ACC112 (cell line): ENCODE measurements around the gene PIGV.
A peak's percentile ranks its signal among the peaks of the same experiment; 100 is the strongest.

Source experiments
- H2AFZ ChIP-seq: fragments of 200-600 bp; sonication (generic); one replicate; pipeline ENCODE4 v1.6.0; 2017; ENCODE audit warnings: antibody characterized with exemption, low read length; ENCODE audit not compliant: unreplicated experiment
- H3K27ac ChIP-seq: fragments of 200-600 bp; sonication (generic); 2 replicates; pipeline ENCODE4 v1.5.1; 2014; ENCODE audit warnings: low read depth, mild to moderate bottlenecking, antibody characterized with exemption, low read length, moderate library complexity
- H3K27me3 ChIP-seq: fragments of 200-600 bp; sonication (generic); 2 replicates; pipeline ENCODE4 v1.6.1; 2014; ENCODE audit warnings: mild to moderate bottlenecking, antibody characterized with exemption, low read length, moderate library complexity, mixed read lengths; ENCODE audit not compliant: insufficient read depth
- H3K36me3 ChIP-seq: fragments of 200-600 bp; sonication (generic); 2 replicates; pipeline ENCODE4 v1.6.1; 2016; ENCODE audit warnings: mild to moderate bottlenecking, antibody characterized with exemption, low read length, moderate library complexity, mixed read lengths; ENCODE audit not compliant: insufficient read depth
- H3K4me1 ChIP-seq: fragments of 200-600 bp; sonication (generic); one replicate; pipeline ENCODE4 v1.6.1; 2016; ENCODE audit warnings: low read length, mixed read lengths; ENCODE audit not compliant: insufficient read depth, unreplicated experiment, control insufficient read depth
- H3K4me3 ChIP-seq: fragments of 200-600 bp; sonication (generic); 2 replicates; pipeline ENCODE4 v1.5.1; 2014; ENCODE audit warnings: mild to moderate bottlenecking, low read depth, low read length
- H3K79me2 ChIP-seq: fragments of 200-600 bp; sonication (generic); one replicate; pipeline ENCODE4 v1.6.0; 2016; ENCODE audit warnings: low read length; ENCODE audit not compliant: control insufficient read depth, unreplicated experiment, insufficient read depth

Gene PIGV

GRCh38 chr1:26787706-26788514 lies at the start of gene PIGV:
Gene PIGV, plus strand, starts transcription at chr1:26787950. Its CDS starts 2,866 bp downstream, at chr1:26790816.
- no peaks in the 10 kb centered on the region for H3K27me3 ChIP-seq
- peak within 1 kb of the TSS; percentile 85 for H2AFZ ChIP-seq
- H3K4me3 ChIP-seq, result peak within 1 kb of the TSS; percentile 83
- H3K4me1 ChIP-seq, result peaks cover 46% of the 10 kb centered on the region
- peak within 1 kb of the TSS; percentile 98 for H3K27ac ChIP-seq
- H3K79me2 ChIP-seq, result no peaks in the 10 kb centered on the region
- H3K36me3 ChIP-seq, result no peaks in the 10 kb centered on the region

GRCh38 chr1:26739329-26739914 lies 48.3 kb upstream of the PIGV start:
- no peaks in the 10 kb centered on the region for H3K27me3 ChIP-seq
- peaks cover 30% of the 10 kb centered on the region for H3K36me3 ChIP-seq
- no peak overlapping the region for H3K4me3 ChIP-seq
- no peak overlapping the region for H3K27ac ChIP-seq
- no peak overlapping the region for H2AFZ ChIP-seq
- peaks cover 16% of the 10 kb centered on the region for H3K4me1 ChIP-seq
- peaks cover 20% of the 10 kb centered on the region for H3K79me2 ChIP-seq

- no peaks in the 10 kb centered on the region for H3K27me3 ChIP-seq
- no peak overlapping the region for H2AFZ ChIP-seq
- H3K36me3 ChIP-seq, result peaks cover 27% of the 10 kb centered on the region
- H3K27ac ChIP-seq, result no peak overlapping the region
- peaks cover 20% of the 10 kb centered on the region for H3K4me1 ChIP-seq
- peaks cover 22% of the 10 kb centered on the region for H3K79me2 ChIP-seq
- no peak overlapping the region for H3K4me3 ChIP-seq
Measured at GRCh38 chr1:26740023-26740634, 47.6 kb upstream of the PIGV start.

- H3K79me2 ChIP-seq, result peaks cover 24% of the 10 kb centered on the region
- no peak overlapping the region for H3K4me3 ChIP-seq
- no peak overlapping the region for H3K27ac ChIP-seq
- peaks cover 27% of the 10 kb centered on the region for H3K4me1 ChIP-seq
- peaks cover 20% of the 10 kb centered on the region for H3K36me3 ChIP-seq
- H3K27me3 ChIP-seq, result no peaks in the 10 kb centered on the region
- H2AFZ ChIP-seq, result no peak overlapping the region
Measured at GRCh38 chr1:26740952-26741351, 46.8 kb upstream of the PIGV start.

GRCh38 chr1:26743426-26744059 lies 44.2 kb upstream of the PIGV start:
- H3K4me1 ChIP-seq, result peaks cover 27% of the 10 kb centered on the region
- H3K79me2 ChIP-seq, result peaks cover 38% of the 10 kb centered on the region
- no peak overlapping the region for H2AFZ ChIP-seq
- H3K4me3 ChIP-seq, result no peak overlapping the region
- H3K36me3 ChIP-seq, result peaks cover 23% of the 10 kb centered on the region
- H3K27ac ChIP-seq, result peak overlapping the region; percentile 89
- H3K27me3 ChIP-seq, result no peaks in the 10 kb centered on the region

GRCh38 chr1:26744075-26744959 lies 43.4 kb upstream of the PIGV start:
- no peaks in the 10 kb centered on the region for H3K27me3 ChIP-seq
- H3K79me2 ChIP-seq, result peaks cover 40% of the 10 kb centered on the region
- H3K36me3 ChIP-seq, result peaks cover 23% of the 10 kb centered on the region
- H3K4me3 ChIP-seq, result peak overlapping the region; percentile 56
- peaks cover 27% of the 10 kb centered on the region for H3K4me1 ChIP-seq
- no peak overlapping the region for H2AFZ ChIP-seq
- peak overlapping the region; percentile 89 for H3K27ac ChIP-seq

GRCh38 chr1:26745191-26745590 lies 42.6 kb upstream of the PIGV start:
- Histone ChIP-seq H3K79me2 (peaks cover 44% of the 10 kb centered on the region), H3K27ac (peak overlapping the region; percentile 89), H2AFZ (no peak overlapping the region), H3K27me3 (no peaks in the 10 kb centered on the region), H3K4me1 (peaks cover 34% of the 10 kb centered on the region), H3K4me3 (peak overlapping the region; percentile 56; the same call in 1 of the 2 replicates), H3K36me3 (peaks cover 23% of the 10 kb centered on the region)

- peaks cover 35% of the 10 kb centered on the region for H3K4me1 ChIP-seq
- no peak overlapping the region for H2AFZ ChIP-seq
- H3K36me3 ChIP-seq, result peaks cover 12% of the 10 kb centered on the region; the same call in 1 of the 2 replicates
- no peaks in the 10 kb centered on the region for H3K27me3 ChIP-seq
- H3K79me2 ChIP-seq, result peaks cover 53% of the 10 kb centered on the region
- H3K4me3 ChIP-seq, result no peak overlapping the region
- no peak overlapping the region for H3K27ac ChIP-seq
Measured at GRCh38 chr1:26747048-26747447, 40.7 kb upstream of the PIGV start.

GRCh38 chr1:26748351-26748750 lies 39.4 kb upstream of the PIGV start:
- peaks cover 61% of the 10 kb centered on the region for H3K79me2 ChIP-seq
- peaks cover 23% of the 10 kb centered on the region; the same call in 1 of the 2 replicates for H3K36me3 ChIP-seq
- H3K27ac ChIP-seq, result no peak overlapping the region
- H3K27me3 ChIP-seq, result no peaks in the 10 kb centered on the region
- no peak overlapping the region for H3K4me3 ChIP-seq
- H2AFZ ChIP-seq, result no peak overlapping the region
- peaks cover 41% of the 10 kb centered on the region for H3K4me1 ChIP-seq

- peaks cover 62% of the 10 kb centered on the region for H3K79me2 ChIP-seq
- H2AFZ ChIP-seq, result no peak overlapping the region
- peaks cover 23% of the 10 kb centered on the region; the same call in 1 of the 2 replicates for H3K36me3 ChIP-seq
- H3K27ac ChIP-seq, result no peak overlapping the region
- peaks cover 33% of the 10 kb centered on the region for H3K4me1 ChIP-seq
- no peak overlapping the region for H3K4me3 ChIP-seq
- H3K27me3 ChIP-seq, result no peaks in the 10 kb centered on the region
Measured at GRCh38 chr1:26749458-26749857, 38.3 kb upstream of the PIGV start.
